Loucy (cell line): ENCODE data around the gene NEDD4L.

Source experiments
- CTCF ChIP-seq: fragments of 200-600 bp; sonication (generic); conservative IDR thresholded peaks from 2 replicates; pipeline ENCODE4 v1.5.1; 2014; ENCODE audit warnings: mild to moderate bottlenecking, antibody characterized with exemption, low read length
- EZH2phosphoT487 ChIP-seq: fragments of 200-600 bp; IDR thresholded peaks from 2 replicates; pipeline ENCODE4 v1.6.1; 2018; ENCODE audit warnings: antibody characterized with exemption, mild to moderate bottlenecking, moderate library complexity, borderline replicate concordance

GRCh38 chr18:58417752-58418151 lies 373.7 kb downstream of the NEDD4L start:
- TF ChIP-seq CTCF = no peak
- no peak for TF ChIP-seq EZH2phosphoT487
